MM.1S (cell line): Measurements from ENCODE around the gene PCDH18.

Experiments
- DNase-seq: peaks from one replicate; pipeline ENCODE4 v3.0.0-alpha.2; 2015
- H2AFZ ChIP-seq: fragments of 300-600 bp; sonication (generic); 2 replicates; pipeline ENCODE4 v1.6.0; 2016; ENCODE audit warnings: antibody characterized with exemption, low read length
- H3F3A ChIP-seq: fragments of 300-600 bp; sonication (generic); 2 replicates; pipeline ENCODE4 v1.6.1; 2016; ENCODE audit warnings: mild to moderate bottlenecking, antibody characterized with exemption, low read length, moderate library complexity, mixed read lengths; ENCODE audit not compliant: insufficient read depth
- H3K27ac ChIP-seq: fragments of 300-600 bp; sonication (generic); 2 replicates; pipeline ENCODE4 v1.5.1; 2016; ENCODE audit warnings: mild to moderate bottlenecking, low read length
- H3K27me3 ChIP-seq: fragments of 300-600 bp; sonication (generic); replicated peaks from 2 replicates; pipeline ENCODE4 v1.6.0; 2016; ENCODE audit warnings: low read length; ENCODE audit not compliant: insufficient read depth
- H3K36me3 ChIP-seq: fragments of 300-600 bp; sonication (generic); replicated peaks from 2 replicates; pipeline ENCODE4 v1.6.1; 2016; ENCODE audit warnings: mild to moderate bottlenecking, low read length, mixed read lengths; ENCODE audit not compliant: insufficient read depth
- H3K4me1 ChIP-seq: fragments of 300-600 bp; sonication (generic); 2 replicates; pipeline ENCODE4 v1.6.1; 2016; ENCODE audit warnings: low read length, mixed read lengths
- H3K4me2 ChIP-seq: fragments of 300-600 bp; sonication (generic); 2 replicates; pipeline ENCODE4 v1.6.0; 2016; ENCODE audit warnings: low read depth, low read length
- H3K4me3 ChIP-seq: fragments of 300-600 bp; sonication (generic); 2 replicates; pipeline ENCODE4 v1.5.1; 2016; ENCODE audit warnings: low read length, mixed read lengths
- H3K79me2 ChIP-seq: fragments of 300-600 bp; sonication (generic); 2 replicates; pipeline ENCODE4 v1.6.1; 2016; ENCODE audit warnings: mixed run types, low read length, mixed read lengths
- H3K9ac ChIP-seq: fragments of 300-600 bp; sonication (generic); 2 replicates; pipeline ENCODE4 v1.6.1; 2016; ENCODE audit warnings: low read length, mixed read lengths
- H3K9me2 ChIP-seq: fragments of 300-600 bp; sonication (generic); replicated peaks from 2 replicates; pipeline ENCODE4 v1.6.1; 2016; ENCODE audit warnings: mild to moderate bottlenecking, low read length, mixed read lengths; ENCODE audit not compliant: insufficient read depth
- H3K9me3 ChIP-seq: fragments of 300-600 bp; sonication (generic); replicated peaks from 2 replicates; pipeline ENCODE4 v1.6.1; 2016; ENCODE audit warnings: mild to moderate bottlenecking, low read length, mixed read lengths; ENCODE audit not compliant: insufficient read depth
- H4K20me1 ChIP-seq: fragments of 300-600 bp; sonication (generic); 2 replicates; pipeline ENCODE4 v1.6.1; 2016; ENCODE audit warnings: mild to moderate bottlenecking, low read length, moderate library complexity, mixed read lengths; ENCODE audit not compliant: insufficient read depth
- EZH2 ChIP-seq: fragments of 300-600 bp; sonication (generic); optimal IDR thresholded peaks from 2 replicates; pipeline ENCODE3; 2017; ENCODE audit warnings: low read depth, mild to moderate bottlenecking, antibody characterized with exemption, low read length, mixed read lengths
- EZH2phosphoT487 ChIP-seq: fragments of 300-600 bp; sonication (generic); IDR thresholded peaks from 2 replicates; pipeline ENCODE4 v1.6.1; 2018; ENCODE audit warnings: antibody characterized with exemption, low read length
- TF ChIP-seq, protein P1 (sequence below): fragments of 300-600 bp; sonication (generic); IDR thresholded peaks from 2 replicates; pipeline ENCODE4 v1.5.1; 2016; ENCODE audit warnings: antibody characterized with exemption, low read length, mixed read lengths

The PCDH18 gene

DNA sequence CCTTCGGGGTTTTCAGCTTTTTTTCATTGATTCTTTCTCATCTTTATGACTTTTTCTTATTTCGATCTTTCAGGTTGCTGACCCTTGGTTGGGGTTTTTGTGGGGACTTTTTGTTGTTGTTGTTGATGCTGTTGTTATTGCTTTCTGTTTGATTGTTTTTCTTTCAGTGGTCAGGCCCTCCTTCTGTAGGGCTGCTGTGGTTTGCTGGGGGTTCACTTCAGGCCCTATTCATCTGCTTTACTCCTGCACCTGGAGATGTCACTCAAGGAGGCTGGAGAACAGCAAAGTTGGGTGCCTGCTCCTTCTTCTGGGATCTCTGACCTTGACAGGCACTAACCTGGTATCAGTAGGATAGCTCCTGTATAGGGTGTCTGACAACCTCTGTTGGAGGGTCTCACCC lies 39.9 kb upstream of the PCDH18 start:
- Histone ChIP-seq H3K79me2 (no peaks in the 10 kb centered on the region), H2AFZ (no peak overlapping the region), H3K9me2 (no peaks in the 10 kb centered on the region), H3K27ac (no peak overlapping the region), H3K4me3 (no peak overlapping the region), H3K36me3 (no peaks in the 10 kb centered on the region), H3K27me3 (no peaks in the 10 kb centered on the region), H3K4me2 (no peak overlapping the region), H3F3A (no peaks in the 10 kb centered on the region), H4K20me1 (no peaks in the 10 kb centered on the region), H3K4me1 (no peaks in the 10 kb centered on the region), H3K9me3 (no peaks in the 10 kb centered on the region), H3K9ac (no peak overlapping the region)
- DNase-seq = no peak
- TF ChIP-seq EZH2 = no peak
- no peak for TF ChIP-seq EZH2phosphoT487
- TF ChIP-seq, protein P1, sequence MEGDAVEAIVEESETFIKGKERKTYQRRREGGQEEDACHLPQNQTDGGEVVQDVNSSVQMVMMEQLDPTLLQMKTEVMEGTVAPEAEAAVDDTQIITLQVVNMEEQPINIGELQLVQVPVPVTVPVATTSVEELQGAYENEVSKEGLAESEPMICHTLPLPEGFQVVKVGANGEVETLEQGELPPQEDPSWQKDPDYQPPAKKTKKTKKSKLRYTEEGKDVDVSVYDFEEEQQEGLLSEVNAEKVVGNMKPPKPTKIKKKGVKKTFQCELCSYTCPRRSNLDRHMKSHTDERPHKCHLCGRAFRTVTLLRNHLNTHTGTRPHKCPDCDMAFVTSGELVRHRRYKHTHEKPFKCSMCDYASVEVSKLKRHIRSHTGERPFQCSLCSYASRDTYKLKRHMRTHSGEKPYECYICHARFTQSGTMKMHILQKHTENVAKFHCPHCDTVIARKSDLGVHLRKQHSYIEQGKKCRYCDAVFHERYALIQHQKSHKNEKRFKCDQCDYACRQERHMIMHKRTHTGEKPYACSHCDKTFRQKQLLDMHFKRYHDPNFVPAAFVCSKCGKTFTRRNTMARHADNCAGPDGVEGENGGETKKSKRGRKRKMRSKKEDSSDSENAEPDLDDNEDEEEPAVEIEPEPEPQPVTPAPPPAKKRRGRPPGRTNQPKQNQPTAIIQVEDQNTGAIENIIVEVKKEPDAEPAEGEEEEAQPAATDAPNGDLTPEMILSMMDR = no peak

DNA sequence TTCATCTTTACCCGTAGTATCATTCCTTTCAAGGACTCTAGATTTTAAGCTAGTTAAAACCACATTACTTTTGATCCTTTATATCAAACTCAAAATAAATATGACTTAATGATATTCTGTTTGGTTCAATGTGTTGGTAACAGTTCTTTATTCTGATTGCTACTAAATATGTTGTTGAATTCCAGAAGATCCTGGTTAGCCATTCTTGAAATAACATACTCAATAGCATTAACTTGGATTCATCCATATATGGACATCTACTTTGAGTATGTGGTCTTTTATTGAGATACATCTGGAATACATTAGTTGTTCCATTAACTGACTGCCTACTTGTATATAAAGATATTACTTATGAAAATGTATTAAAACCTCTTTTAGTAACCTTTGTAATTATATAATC lies 27.5 kb upstream of the PCDH18 start:
- no peak overlapping the region for H3K4me2 ChIP-seq
- H3K36me3 ChIP-seq = no peaks in the 10 kb centered on the region
- no peaks in the 10 kb centered on the region for H3K9me3 ChIP-seq
- no peaks in the 10 kb centered on the region for H3F3A ChIP-seq
- no peaks in the 10 kb centered on the region for H4K20me1 ChIP-seq
- H3K9me2 ChIP-seq = no peaks in the 10 kb centered on the region
- H2AFZ ChIP-seq = no peak overlapping the region
- no peak overlapping the region for H3K9ac ChIP-seq
- no peaks in the 10 kb centered on the region for H3K4me1 ChIP-seq
- no peaks in the 10 kb centered on the region for H3K27me3 ChIP-seq
- H3K79me2 ChIP-seq = no peaks in the 10 kb centered on the region
- DNase-seq = no peak
- no peak overlapping the region for H3K4me3 ChIP-seq
- no peak overlapping the region for H3K27ac ChIP-seq
- TF ChIP-seq EZH2phosphoT487 (no peak), EZH2 (no peak)
- TF ChIP-seq, protein P1 = no peak

DNA sequence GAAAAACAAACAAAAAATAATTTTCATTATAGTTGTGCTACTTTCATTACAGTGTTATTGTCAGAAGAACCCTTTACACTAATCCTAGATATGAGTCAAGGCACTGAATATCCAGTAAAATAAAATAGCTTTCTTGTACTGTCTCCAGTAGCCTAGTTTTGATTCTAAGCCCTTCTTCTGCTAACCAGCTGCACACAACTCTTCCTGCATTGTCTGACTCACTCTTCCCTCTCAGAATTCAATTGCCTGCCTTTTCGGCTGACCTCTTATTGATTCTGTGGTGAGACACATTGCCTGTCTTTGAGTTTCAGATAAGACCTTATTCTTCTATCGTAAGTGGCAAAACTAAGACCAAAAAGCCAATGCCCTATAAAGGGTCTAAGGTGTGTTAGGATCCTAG lies 26.7 kb upstream of the PCDH18 start:
- H3K27me3 ChIP-seq = no peaks in the 10 kb centered on the region
- no peaks in the 10 kb centered on the region for H3F3A ChIP-seq
- TF ChIP-seq EZH2 (no peak), EZH2phosphoT487 (no peak)
- TF ChIP-seq, protein P1 = no peak

More for the DNA sequence above, 26.7 kb upstream of the PCDH18 start:
- DNase-seq = no peak
- Histone ChIP-seq H3K9ac (no peak overlapping the region), H3K27ac (no peak overlapping the region), H2AFZ (no peak overlapping the region), H4K20me1 (no peaks in the 10 kb centered on the region), H3K79me2 (no peaks in the 10 kb centered on the region), H3K4me3 (no peak overlapping the region), H3K4me2 (no peak overlapping the region), H3K4me1 (no peaks in the 10 kb centered on the region), H3K9me2 (no peaks in the 10 kb centered on the region), H3K36me3 (no peaks in the 10 kb centered on the region), H3K9me3 (no peaks in the 10 kb centered on the region)
